NCI-H1105 treated with DMSO at 0.1 percent for 48 hours (cell line): ENCODE measurements around the gene F11.
A peak's percentile ranks its signal among the peaks of the same experiment; 100 is the strongest.
"Not testable (repeated sequence)": the region's sequence is repeated elsewhere in the genome, so short reads cannot be mapped to it uniquely, and the experiment has no call there.

Source experiments
- DNase-seq: peaks from one replicate; lab custom pipeline; 2025; lab: John Stamatoyannopoulos, UW

Gene F11

DNA sequence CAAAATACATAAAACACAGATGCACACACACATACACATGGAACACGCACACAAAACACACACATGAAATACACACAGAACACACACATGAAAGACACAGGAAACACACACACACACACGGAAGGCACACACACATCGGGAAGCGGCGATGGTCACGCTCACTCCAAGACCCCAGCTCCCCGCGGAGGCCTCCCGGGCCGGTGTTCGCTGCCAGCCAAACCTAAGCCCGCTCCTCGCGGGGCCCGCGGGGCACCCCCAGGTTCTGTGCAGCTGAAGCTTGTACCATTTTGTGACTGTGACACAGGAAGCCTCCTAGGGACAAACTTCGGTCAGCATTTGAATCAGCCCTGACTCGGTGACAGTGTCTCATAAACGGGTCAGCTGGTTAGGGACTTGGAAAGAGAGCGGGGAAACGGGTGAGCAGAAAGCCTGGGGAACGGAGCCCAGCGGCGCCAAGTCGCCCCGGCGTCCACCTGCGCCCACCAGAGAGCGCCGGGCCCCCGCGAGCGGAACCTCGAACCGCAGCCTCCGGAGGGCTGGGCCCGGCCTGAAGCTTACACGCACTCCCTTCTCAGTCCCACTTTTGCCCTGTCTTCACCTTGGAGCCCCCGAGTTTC, 32.1 kb downstream of the F11 start:
- DNase-seq: no peak

- no peak for DNase-seq
Observed at GRCh38 chr4:186299291-186299690, 33.3 kb downstream of the F11 start.

- no peak for DNase-seq
Observed at GRCh38 chr4:186300659-186301390, 34.8 kb downstream of the F11 start.

- no peak for DNase-seq
Observed at GRCh38 chr4:186304216-186304615, 38.2 kb downstream of the F11 start.

DNA sequence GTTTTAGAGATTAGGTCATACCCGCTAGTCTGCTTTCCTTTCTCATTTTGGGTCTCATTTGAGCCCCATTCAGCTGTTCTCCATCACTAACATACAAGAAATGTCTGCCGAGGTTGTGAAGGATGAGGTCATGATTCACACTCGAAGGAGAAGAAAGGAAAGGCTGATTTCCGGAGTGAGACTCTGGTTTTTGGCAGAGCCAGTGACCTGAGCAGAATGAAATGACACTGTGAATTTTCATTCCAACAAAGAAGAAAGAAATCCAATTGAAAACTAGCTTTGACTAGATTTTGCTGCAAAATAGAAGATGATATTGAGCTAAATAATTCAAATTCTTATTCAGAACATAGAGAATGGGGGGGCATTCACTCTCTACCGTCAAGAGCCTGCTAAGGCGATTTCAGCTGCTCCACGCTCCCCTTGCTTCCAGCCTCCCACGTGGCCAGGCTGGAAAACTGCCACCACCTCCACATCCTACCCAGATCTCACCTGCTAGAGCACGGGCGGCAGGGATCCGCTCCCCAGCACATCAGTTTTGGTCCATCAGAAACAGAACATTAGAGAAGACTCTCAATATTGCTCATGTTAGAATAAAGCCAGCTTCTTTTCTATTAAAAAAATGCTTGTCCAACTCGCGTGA, 39.0 kb downstream of the F11 start:
- no peak for DNase-seq

GRCh38 chr4:186307497-186307896, 41.5 kb downstream of the F11 start:
- no peak for DNase-seq

DNA sequence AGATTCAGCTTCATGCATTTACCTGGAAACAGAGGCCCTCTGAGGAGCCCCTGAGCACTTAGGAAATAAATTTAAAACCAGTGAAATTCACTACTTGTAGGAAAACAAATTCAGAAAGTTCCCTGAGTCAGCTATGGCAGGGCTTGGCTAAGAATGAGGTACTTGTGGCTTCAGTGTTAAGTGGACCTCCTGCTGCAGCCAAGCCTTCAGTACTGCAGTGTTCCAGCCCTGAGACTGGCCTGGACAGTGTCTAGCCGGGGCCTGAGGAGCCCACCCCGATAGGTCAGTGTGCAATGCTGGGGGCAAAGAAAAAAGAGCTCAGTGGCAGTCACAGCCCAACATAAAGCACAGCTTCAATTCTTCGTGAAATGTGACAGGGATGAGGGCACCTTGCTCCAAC, 41.9 kb downstream of the F11 start:
- no peak for DNase-seq

DNA sequence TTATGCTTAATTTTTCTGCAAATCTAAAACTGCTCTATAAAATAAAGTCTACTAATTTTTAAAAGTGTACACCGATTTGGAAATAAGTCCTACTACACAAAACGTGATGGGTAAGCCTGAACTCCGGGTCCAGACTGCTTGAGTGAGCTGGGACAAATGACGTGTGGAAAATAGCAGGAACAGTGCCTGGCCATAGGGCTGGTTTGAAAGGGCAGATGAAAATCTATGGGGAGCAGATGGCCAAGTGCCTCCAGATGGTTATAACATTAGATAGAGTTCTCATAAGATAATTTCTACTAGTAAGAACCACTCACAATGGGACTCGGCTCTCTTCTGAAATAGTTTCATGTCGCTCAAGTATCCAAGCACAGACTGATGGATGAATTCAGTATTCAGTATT, 52.5 kb downstream of the F11 start:
- DNase-seq: no peak

DNA sequence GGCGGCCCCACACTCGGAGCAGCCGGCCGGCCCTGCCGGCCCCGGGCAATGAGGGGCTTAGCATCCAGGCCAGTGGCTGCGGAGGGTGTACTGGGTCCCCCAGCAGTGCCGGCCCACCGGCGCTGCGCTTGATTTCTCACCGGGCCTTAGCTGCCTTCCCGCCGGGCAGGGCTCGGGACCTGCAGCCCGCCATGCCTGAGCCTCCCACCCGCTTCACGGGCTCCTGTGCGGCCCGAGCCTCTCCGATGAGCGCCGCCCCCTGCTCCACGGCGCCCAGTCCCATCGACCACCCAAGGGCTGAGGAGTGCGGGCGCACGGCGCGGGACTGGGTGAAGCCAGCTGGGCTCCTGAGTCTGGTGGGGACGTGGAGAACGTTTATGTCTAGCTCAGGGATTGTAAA, 58.7 kb downstream of the F11 start:
- not testable (repeated sequence) for DNase-seq

DNA sequence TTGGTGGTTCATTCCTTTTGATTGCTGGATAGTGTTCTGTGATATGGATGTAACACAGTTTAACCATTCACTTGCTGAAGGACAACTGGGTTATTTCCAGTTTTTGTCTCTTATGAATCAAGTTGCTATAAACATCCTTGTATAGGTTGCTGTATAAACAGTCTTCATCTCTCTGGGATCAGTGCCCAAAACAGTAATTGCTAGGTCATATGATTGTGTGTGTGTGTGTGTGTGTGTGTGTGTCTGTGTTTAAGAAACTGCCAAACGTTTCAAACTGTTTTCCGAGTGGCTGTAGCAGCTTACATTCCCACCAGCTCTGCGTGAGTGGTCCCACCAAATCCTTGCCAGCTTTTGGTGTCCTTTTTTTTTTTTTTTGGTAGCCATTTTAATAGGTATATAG, 60.4 kb downstream of the F11 start:
- DNase-seq: peak; percentile 26

GRCh38 chr4:186329372-186329771, 63.4 kb downstream of the F11 start:
- DNase-seq: no peak

- no peak for DNase-seq
Observed at GRCh38 chr4:186330368-186330767, 64.4 kb downstream of the F11 start.

GRCh38 chr4:186335793-186336192, 69.8 kb downstream of the F11 start:
- no peak for DNase-seq
